NT2/D1 (cell line): ENCODE results near the gene RICTOR.

Experiments
- DNase-seq: peaks from one replicate; pipeline ENCODE4 v3.0.0-alpha.2; 2011; ENCODE audit warnings: low read depth, low spot score
- H3K27me3 ChIP-seq: 2 replicates; pipeline ENCODE4 v1.6.0; 2011; ENCODE audit warnings: mild to moderate bottlenecking; ENCODE audit not compliant: insufficient read length, insufficient read depth
- H3K36me3 ChIP-seq: 2 replicates; pipeline ENCODE4 v1.6.1; 2011; ENCODE audit warnings: mild to moderate bottlenecking, low read length, mixed read lengths; ENCODE audit not compliant: insufficient read depth, insufficient read length
- H3K4me1 ChIP-seq: 2 replicates; pipeline ENCODE4 v1.5.1; 2011; ENCODE audit not compliant: insufficient read depth, insufficient read length
- H3K4me3 ChIP-seq: 2 replicates; pipeline ENCODE4 v1.5.1; 2011; ENCODE audit warnings: low read depth; ENCODE audit not compliant: insufficient read length
- H3K9ac ChIP-seq: 2 replicates; pipeline ENCODE4 v1.6.0; 2011; ENCODE audit warnings: low read depth; ENCODE audit not compliant: insufficient read length
- H3K9me3 ChIP-seq: 2 replicates; pipeline ENCODE4 v1.5.1; 2011; ENCODE audit warnings: mild to moderate bottlenecking, low read length; ENCODE audit not compliant: insufficient read depth
- SUZ12 ChIP-seq: IDR thresholded peaks from 2 replicates; pipeline ENCODE4 v1.6.1; 2011; ENCODE audit not compliant: insufficient read length, insufficient read depth; ENCODE audit errors: extremely low read depth
- YY1 ChIP-seq: IDR thresholded peaks from 2 replicates; pipeline ENCODE4 v1.6.1; 2011; ENCODE audit not compliant: insufficient read length, insufficient read depth
- ZNF274 ChIP-seq: IDR thresholded peaks from 2 replicates; pipeline ENCODE4 v1.6.1; 2011; ENCODE audit warnings: mild to moderate bottlenecking, low read depth, low read length

Gene RICTOR

DNA sequence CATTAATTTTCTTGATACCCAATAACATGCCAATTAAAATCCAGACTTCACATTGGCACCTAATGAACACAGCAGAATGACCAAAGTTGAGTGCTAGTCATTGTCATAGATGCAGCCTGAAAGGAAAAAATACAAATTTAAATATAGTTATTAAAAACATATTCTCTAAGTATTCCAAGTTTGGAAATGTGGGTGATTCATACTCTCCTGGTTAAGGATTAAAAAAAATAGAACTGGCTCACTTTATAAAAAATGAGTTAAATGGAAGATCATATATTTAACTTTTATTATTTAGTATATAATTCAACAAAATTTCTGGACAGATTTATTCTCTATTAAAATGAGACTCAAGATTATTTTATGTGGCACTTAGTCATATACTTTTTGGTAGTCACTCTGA lies 33.2 kb upstream of the RICTOR start:
- no peak for DNase-seq
- Histone ChIP-seq H3K27me3 (no peaks in the 10 kb centered on the region), H3K36me3 (no peaks in the 10 kb centered on the region), H3K4me1 (no peaks in the 10 kb centered on the region), H3K4me3 (no peak overlapping the region), H3K9me3 (no peaks in the 10 kb centered on the region), H3K9ac (no peak overlapping the region)
- no peak for TF ChIP-seq SUZ12
- no peak for TF ChIP-seq ZNF274
- TF ChIP-seq YY1: no peak

DNA sequence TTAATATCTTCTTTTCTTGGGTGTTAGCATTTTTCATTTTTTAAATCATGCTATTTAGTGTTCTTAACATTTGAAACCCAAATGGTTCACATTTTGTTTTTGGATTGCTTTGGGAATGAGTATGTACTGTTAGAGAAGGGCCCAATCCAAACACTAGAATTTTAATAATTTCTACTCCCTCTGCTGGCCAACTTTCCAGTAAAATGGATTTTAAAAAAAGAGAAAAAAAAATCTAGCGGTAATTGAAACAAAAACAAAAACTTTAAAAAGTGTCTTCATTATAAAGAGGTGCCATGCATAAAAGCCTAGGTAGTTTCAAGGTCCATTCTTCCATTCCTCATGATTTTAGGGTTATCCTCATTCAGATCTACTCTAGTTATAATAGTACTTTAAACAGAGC lies 32.1 kb upstream of the RICTOR start:
- TF ChIP-seq YY1: no peak
- no peak for TF ChIP-seq SUZ12
- TF ChIP-seq ZNF274: no peak
- no peak for DNase-seq

DNA sequence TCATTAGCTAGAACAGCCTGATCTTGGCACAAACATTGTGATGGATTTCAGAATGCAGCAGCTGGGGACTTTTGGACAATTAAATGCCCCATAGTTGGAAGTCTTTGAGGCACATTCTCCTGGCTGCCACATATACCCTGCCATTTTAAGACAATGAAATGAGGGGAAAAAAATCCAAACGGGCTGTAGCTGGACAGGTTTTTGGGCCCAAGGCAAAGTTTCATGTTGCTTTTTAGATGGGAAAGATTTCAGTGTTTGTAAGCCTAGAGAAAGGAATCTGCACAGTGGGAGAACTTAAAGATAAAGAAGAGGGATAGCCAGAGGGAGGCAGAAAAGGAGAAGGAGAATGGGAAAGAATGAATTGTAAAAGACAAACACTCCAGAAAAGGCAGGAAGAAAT lies 30.0 kb upstream of the RICTOR start:
- H3K4me1 ChIP-seq: no peaks in the 10 kb centered on the region
- H3K9me3 ChIP-seq: no peaks in the 10 kb centered on the region
- no peak overlapping the region for H3K4me3 ChIP-seq
- H3K36me3 ChIP-seq: no peaks in the 10 kb centered on the region
- DNase-seq: no peak
- TF ChIP-seq SUZ12 (no peak), ZNF274 (no peak), YY1 (no peak)
- no peaks in the 10 kb centered on the region for H3K27me3 ChIP-seq
- H3K9ac ChIP-seq: no peak overlapping the region

More for the DNA sequence above, 32.1 kb upstream of the RICTOR start:
- Histone ChIP-seq H3K9ac (no peak overlapping the region), H3K4me1 (no peaks in the 10 kb centered on the region), H3K4me3 (no peak overlapping the region), H3K27me3 (no peaks in the 10 kb centered on the region), H3K36me3 (no peaks in the 10 kb centered on the region), H3K9me3 (no peaks in the 10 kb centered on the region)

DNA sequence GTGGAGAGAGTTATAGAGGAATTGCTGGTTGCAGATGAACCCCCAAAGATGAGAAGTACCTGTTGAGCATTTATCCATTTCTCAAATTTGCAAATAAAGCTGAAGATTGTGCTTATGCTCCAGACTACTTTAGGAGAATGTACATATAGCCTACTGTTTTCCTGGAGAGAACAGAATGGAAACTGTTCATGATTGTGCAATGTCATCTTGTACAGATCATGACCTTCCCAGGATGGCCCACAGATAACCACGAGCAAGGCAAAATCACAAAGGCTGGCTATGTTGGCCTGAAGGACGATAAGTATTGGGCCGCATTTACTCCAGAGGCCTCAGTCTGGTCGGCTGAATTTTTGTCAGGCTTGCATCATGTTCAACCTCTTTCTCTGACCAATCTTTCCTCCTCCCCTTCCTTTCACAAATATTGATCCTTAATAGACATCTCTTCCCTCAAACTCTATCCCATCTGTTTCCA lies 28.5 kb upstream of the RICTOR start:
- Histone ChIP-seq H3K27me3 (no peaks in the 10 kb centered on the region), H3K9ac (no peak overlapping the region), H3K9me3 (no peaks in the 10 kb centered on the region), H3K4me1 (no peaks in the 10 kb centered on the region), H3K36me3 (no peaks in the 10 kb centered on the region), H3K4me3 (no peak overlapping the region)
- DNase-seq: no peak
- no peak for TF ChIP-seq SUZ12
- TF ChIP-seq YY1: no peak
- no peak for TF ChIP-seq ZNF274

DNA sequence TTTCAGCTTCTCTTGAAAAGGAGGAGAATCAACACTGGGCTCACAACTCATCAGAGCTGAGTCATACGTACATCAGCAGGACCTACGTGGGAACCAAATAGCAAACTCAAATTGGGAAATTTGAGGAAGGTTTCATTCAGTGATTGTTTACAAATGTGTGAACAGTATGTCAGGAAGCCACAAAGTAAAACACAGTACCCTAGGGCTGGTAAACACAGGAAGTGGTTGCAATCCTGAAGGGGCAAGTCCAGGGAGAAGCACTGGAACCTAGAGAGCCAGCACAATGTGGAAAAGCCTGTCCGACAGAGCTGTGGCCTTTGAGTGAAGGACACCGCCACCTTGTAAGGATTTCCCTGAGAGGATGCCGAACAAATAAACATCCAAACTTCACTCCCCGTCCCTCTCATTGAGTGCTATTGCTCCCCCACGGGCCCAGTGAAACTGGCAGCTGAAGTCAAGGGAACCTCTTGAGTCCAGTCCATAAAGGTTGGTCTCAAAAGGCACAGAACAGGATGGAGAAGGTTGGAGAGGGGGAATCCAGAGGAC lies 26.7 kb upstream of the RICTOR start:
- Histone ChIP-seq H3K9me3 (no peaks in the 10 kb centered on the region), H3K27me3 (no peaks in the 10 kb centered on the region), H3K36me3 (no peaks in the 10 kb centered on the region), H3K4me3 (no peak overlapping the region), H3K4me1 (no peaks in the 10 kb centered on the region), H3K9ac (no peak overlapping the region)
- no peak for TF ChIP-seq YY1
- no peak for TF ChIP-seq SUZ12
- no peak for TF ChIP-seq ZNF274
- no peak for DNase-seq

DNA sequence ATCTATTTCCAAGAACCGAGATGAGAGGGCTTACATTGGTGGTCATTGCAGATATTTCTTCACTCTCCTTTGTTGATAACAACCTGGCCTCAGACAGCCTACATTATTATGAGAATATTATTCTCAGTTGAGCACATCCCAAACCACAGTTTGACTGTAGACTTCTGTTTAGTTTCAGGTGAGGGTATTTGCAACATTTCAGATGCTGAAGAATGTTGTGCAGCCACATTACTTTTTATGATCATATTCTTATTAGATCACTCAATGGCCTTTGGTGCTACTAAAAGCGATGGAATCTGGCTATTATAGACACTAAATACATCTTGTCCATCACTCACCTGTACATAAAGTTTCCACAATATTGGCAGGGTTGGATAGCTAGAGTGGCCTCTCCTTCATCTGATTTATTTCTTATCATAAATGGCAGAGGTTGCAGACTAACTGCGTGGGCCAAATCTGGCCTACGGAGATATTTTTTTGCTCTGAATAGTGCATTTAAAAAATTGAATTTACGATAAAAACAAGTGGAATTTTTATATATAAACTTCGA lies 26.2 kb upstream of the RICTOR start:
- H3K4me1 ChIP-seq: no peaks in the 10 kb centered on the region

DNA sequence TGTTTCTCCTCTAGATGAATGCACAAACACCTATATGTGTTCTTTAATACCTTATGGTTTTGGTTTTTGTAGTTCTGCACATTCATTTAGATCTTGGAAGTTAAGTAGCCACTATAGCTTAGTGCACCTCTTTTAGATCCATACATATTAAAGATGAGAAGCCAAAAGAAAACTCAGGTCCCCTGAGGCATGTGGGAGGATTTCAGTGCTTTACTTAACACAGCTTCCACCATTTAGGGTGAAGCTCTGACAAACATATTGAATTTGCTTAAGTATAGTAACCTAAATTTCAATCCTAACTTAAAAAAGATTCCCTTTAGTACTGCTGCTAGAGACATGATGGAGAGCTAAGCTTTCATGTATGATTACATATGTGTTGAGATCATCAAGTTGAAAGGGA lies 25.6 kb upstream of the RICTOR start:
- TF ChIP-seq SUZ12: no peak
- TF ChIP-seq ZNF274: no peak
- TF ChIP-seq YY1: no peak
- H3K9me3 ChIP-seq: no peaks in the 10 kb centered on the region
- no peaks in the 10 kb centered on the region for H3K36me3 ChIP-seq
- no peaks in the 10 kb centered on the region for H3K27me3 ChIP-seq
- no peak for DNase-seq
- H3K4me3 ChIP-seq: no peak overlapping the region
- no peaks in the 10 kb centered on the region for H3K4me1 ChIP-seq
- no peak overlapping the region for H3K9ac ChIP-seq

More for the DNA sequence above, 26.2 kb upstream of the RICTOR start:
- TF ChIP-seq ZNF274 (no peak), YY1 (no peak), SUZ12 (no peak)
- no peak overlapping the region for H3K4me3 ChIP-seq
- no peaks in the 10 kb centered on the region for H3K9me3 ChIP-seq
- no peak overlapping the region for H3K9ac ChIP-seq
- H3K36me3 ChIP-seq: no peaks in the 10 kb centered on the region
- no peak for DNase-seq
- H3K27me3 ChIP-seq: no peaks in the 10 kb centered on the region
